NCI-H1092 (cell line): ENCODE measurements around the gene BCAS2.
"Not testable (repeated sequence)": the region's sequence is repeated elsewhere in the genome, so short reads cannot be mapped to it uniquely, and the experiment has no call there.

Experiments used
- DNase-seq: peaks from one replicate; lab custom pipeline; 2025; lab: John Stamatoyannopoulos, UW

Gene BCAS2

GRCh38 chr1:114581335-114582287 is at the start of gene BCAS2:
TSS of gene BCAS2 (minus strand) at chr1:114581615. CDS start at chr1:114581591, 24 bp downstream.
- DNase-seq, result peak; percentile 95

- no peak for DNase-seq
These were observed 45.7 kb upstream of the BCAS2 start for GRCh38 chr1:114627107-114627506.

GRCh38 chr1:114623364-114623763 is 41.9 kb upstream of the BCAS2 start:
- DNase-seq, result no peak

GRCh38 chr1:114620419-114620818 is 39.0 kb upstream of the BCAS2 start:
- DNase-seq, result no peak

GRCh38 chr1:114618606-114619005 is 37.2 kb upstream of the BCAS2 start:
- no peak for DNase-seq

GRCh38 chr1:114610546-114611245 is 29.3 kb upstream of the BCAS2 start:
- DNase-seq, result no peak

DNA sequence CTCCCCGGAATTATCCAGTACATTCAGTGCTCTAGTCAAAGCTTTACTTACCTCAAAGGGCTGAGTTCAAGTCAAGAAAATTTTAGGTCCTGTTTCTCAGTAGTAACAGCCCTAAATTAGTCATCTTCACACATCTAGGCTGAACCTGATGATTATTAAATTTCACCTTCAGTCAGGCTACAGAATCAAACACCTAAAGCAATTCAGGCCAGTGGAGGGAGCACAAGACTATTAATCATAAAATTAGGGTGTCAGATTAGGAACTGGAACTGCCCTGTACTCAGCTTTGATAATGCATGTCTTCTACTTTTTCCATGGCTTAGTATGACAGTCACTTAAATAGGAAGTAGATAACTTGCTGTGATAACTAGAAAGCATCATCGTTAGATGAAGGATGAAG is 28.4 kb upstream of the BCAS2 start:
- DNase-seq, result no peak

- DNase-seq, result no peak
These were observed 27.6 kb upstream of the BCAS2 start for GRCh38 chr1:114609026-114609425.

DNA sequence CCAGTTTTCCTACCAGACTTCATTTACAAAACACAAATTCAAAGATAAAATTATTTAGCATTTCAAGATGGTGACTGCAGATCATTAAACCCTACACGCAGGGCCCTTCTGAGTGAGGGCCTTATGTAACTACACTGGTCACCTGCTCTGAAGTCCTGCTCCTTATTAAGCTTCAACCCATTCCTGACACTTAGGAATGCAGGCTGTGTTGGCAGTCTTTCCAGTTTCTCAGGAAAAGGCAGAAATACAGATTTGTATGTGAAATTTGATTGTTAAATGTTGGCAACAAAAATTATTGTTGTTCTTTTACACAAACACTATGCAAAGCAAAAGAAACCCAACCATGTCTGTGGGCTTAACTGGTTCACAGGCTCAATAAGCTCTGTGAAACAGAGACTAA is 25.8 kb upstream of the BCAS2 start:
- no peak for DNase-seq

DNA sequence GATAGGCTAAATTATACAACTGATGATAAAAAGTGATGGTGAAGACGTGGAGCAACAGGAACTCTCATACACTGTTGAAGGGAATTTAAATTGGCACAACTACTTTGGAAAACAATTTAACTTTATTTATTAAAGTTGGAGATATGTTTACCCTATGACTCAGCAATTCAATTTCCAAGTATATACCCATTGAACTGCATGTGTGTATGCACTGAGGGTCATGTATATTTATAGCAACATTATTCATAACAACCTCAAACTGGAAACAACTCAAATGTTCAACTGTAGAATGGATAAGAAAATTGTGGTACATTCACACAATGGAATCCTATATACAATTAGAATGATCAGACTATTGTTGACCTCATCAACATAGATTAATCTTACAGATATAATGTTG is 16.5 kb upstream of the BCAS2 start:
- DNase-seq, result no peak

GRCh38 chr1:114595602-114596001 is 14.2 kb upstream of the BCAS2 start:
- no peak for DNase-seq

DNA sequence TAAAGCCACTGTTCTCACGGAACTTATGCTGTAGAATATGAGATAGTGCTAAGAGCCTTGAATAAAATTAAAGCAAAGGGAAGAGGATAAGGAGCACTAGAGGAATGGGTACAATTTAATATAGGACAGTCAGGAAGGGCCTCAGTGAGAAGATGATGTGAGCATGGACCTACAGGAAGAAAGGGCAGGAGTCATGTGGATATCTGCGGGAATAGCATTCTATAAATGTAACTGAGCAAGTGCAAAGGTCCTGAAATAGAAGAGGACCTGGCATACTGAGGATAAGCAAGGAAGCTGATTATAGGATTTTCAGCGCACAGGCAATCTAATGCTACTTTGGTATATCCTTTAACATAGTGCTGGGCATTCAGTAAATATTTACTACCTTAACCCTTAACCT is 12.6 kb upstream of the BCAS2 start:
- DNase-seq, result no peak

DNA sequence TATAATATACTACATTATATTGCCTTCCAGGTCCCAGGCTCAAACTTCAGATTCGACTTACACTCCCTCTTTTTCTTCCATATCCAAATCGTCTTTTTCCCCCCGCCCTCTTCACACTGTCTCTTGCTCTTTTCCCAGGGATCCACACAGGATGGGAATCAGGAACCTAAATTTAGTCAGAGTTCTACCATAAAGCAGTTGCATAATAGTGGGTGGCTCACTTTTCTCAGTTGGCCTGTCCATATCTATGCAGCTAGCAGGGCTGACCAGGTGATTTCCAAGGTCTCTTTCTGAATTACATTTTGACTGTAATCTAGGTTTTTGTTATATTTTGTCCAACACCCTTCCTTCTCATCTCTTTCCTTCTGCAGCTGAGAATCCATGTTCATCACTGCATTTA is 7.7 kb upstream of the BCAS2 start:
- no peak for DNase-seq

GRCh38 chr1:114588196-114588689 is 6.8 kb upstream of the BCAS2 start:
- DNase-seq, result no peak

DNA sequence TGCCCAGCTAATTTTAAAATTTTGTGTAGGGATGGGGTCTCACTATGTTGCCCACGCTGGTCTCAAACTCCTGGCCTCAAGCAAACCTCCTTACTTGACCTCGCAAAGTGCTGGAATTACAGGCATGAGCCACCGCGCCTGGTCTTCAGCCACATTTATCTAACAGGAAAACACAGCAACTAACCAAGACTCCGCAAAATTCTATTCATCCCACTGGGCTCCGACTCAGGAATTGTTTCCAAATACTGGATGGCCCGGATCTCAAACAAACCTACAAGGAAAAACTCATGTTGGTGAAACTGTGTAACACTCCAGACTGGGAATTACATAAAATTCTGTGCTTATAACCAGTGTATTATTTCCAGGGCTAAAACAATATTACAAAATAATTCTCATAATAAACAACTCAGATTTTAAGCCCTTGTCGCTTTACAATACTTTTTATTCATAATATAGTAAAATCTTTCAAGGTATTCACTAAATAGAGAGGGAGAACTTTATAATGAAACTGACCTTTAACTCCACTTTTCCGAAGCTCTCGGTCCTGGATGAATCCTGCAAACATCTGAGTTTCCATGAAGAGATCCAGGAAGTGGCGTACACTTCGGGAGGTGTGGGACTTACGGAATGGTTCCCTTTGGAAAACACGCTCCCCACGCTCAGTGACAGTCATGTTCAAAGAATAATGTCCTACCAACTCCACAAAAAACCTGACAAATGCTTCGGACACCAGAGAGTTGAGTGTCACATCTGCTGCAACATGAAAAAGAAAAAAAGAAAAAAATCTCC is 6.0 kb upstream of the BCAS2 start:
- DNase-seq, result no peak

- no peak for DNase-seq
These were observed 5.2 kb upstream of the BCAS2 start for GRCh38 chr1:114586513-114587047.

DNA sequence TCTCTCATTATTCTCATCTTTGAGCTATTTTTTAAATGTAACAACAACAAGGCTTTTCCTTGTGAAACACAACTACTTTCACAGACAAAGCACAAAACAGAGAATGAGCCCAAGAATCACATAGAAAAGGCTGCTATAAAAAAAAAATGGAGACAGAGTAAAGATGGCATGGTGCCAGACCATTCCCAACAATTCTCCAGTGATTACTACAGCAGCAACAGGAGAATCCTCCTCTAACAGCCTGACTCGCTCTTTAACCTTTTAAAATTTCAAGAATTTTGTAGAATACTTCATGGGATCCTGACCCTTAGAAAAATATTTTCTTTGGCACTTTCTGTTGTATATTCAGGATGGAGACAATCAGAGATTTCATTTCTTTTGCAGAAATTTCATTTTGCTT is 3.8 kb upstream of the BCAS2 start:
- no peak for DNase-seq

DNA sequence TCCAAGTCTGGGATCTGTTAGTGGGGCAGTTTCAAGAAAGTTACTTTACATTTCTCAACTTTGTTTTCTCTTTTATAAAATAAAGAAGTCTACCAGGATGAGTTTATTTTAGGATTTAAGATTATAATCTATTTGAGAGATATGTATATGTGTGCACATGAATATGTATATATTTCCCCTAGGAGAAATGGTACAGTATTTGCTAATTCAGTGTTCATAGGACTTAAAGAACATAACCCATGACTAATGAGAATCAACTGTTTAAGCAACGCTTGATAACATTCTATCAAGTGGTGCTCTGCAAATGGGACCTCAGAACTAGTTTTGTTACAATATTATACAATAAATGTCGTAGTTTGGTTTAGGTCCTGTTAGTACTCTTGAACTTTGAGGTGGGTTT is 7.0 kb downstream of the BCAS2 start:
- DNase-seq, result no peak

- DNase-seq, result no peak
These were observed 17.3 kb downstream of the BCAS2 start for GRCh38 chr1:114564141-114564540.

DNA sequence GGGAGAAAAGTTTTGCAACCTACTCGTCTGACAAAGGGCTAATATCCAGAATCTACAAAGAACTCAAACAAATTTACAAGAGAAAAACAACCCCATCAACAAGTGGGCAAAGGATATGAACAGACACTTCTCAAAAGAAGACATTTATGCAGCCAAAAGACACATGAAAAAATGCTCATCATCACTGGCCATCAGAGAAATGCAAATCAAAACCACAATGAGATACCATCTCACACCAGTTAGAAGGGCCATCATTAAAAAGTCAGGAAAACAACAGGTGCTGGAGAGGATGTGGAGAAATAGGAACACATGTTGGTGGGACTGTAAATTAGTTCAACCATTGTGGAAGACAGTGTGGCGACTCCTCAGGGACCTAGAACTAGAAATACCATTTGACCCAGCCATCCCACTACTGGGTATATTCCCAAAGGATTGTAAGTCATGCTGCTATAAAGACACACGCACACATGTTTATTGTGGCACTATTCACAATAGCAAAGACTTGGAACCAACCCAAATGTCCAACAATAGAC is 18.4 kb downstream of the BCAS2 start:
- not testable (repeated sequence) for DNase-seq

- no peak for DNase-seq
These were observed 20.1 kb downstream of the BCAS2 start for GRCh38 chr1:114561333-114561732.

DNA sequence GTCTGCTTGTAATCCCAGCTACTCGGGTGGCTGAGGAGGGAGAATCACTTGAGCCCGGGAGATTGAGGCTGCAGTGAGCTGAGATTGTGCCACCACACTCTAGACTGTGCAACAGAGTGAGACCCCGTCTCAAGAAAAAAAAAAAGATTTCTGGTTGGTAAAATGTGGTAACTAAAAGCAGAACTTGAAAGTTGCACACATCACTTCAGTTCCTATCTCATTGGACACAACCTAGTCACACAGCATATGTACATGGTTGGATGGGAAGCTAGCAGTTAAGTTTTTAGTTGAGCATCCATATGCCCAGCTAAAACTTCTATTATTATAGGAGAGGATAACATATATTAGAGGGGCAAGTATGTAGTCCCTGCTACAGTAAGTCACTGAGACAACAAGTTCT is 22.1 kb downstream of the BCAS2 start:
- DNase-seq, result no peak
